Stomach (tissue), 9 donors: ENCODE measurements around the gene GRAMD1B. TPM values are rescaled to one million over a fixed set of nuclear protein-coding genes. Genes with fewer than 3 reads are reported as not detected.

Source experiments
- DNase-seq, 2 donors: peaks; one replicate each; pipeline versions ENCODE4 v3.0.0 to v3.0.0-alpha.2; 2013 to 2019
- H3K27ac ChIP-seq, 5 donors: fragments of 200-600 bp in 4 of 5; sonication (generic) in 4 of 5; one replicate each; pipeline ENCODE4 v1.5.1; 2013 to 2019; ENCODE audit warnings: mild to moderate bottlenecking in 1 of 5, moderate library complexity in 1 of 5
- H3K27me3 ChIP-seq, 3 donors: fragments of 200-600 bp; sonication (generic); one replicate each; pipeline ENCODE4 v1.5.1; 2017 to 2019; ENCODE audit warnings: mixed run types in 1 of 3
- H3K36me3 ChIP-seq, 4 donors: fragments of 200-600 bp; sonication (generic); 1 replicate in 3 of 4; 2 replicates in 1 of 4; pipeline ENCODE4 v1.5.1; 2016 to 2019
- H3K4me1 ChIP-seq, 4 donors: fragments of 200-600 bp; sonication (generic); one replicate each; pipeline ENCODE4 v1.5.1; 2016 to 2019
- H3K4me3 ChIP-seq, 4 donors: fragments of 200-600 bp; sonication (generic) in 3 of 4; one replicate each; pipeline ENCODE4 v1.5.1; 2016 to 2019; ENCODE audit warnings: mild to moderate bottlenecking in 1 of 4
- H3K9me3 ChIP-seq, 4 donors: fragments of 200-600 bp; sonication (generic); one replicate each; pipeline ENCODE4 v1.5.1; 2016 to 2019
- CTCF ChIP-seq, 7 experiments: fragments of 450-650 bp in 4 of 7; fragments of 200-600 bp in 3 of 7; sonication (generic) in 3 of 7; IDR thresholded peaks; one replicate each; pipeline ENCODE4 v1.5.1; 2016 to 2019; ENCODE audit warnings: antibody characterized with exemption in 7 of 7, control low read depth in 2 of 7, mild to moderate bottlenecking in 1 of 7
- EP300 ChIP-seq: sonication (generic); formaldehyde crosslinking; IDR thresholded peaks from one replicate; pipeline ENCODE4 v1.6.1; 2017; ENCODE audit warnings: antibody characterized with exemption
- POLR2A ChIP-seq, 4 donors: fragments of 450-650 bp; IDR thresholded peaks; one replicate each; pipeline ENCODE4 v1.6.1; 2016; ENCODE audit warnings: antibody characterized with exemption in 4 of 4, control low read depth in 2 of 4, mild to moderate bottlenecking in 1 of 4, moderate library complexity in 1 of 4
- POLR2AphosphoS5 ChIP-seq, 3 donors: sonication (generic); formaldehyde crosslinking; IDR thresholded peaks; one replicate each; pipeline ENCODE4 v1.6.1; 2016; ENCODE audit warnings: antibody characterized with exemption in 3 of 3
- WGBS, 5 donors: extraction: QIAGEN DNeasy Blood & Tissue Kit in 3 of 5; methylation state at CpG; one replicate each; pipeline versions ENCODE4 v1.1.5 to v1.1.7; 2013 to 2018; 5-methylcytosine and 5-hydroxymethylcytosine counted together
- intact Hi-C: fragments of 100-400 bp; cut with DNase I; formaldehyde crosslinking; loops from one replicate; pipeline ENCODE4 v1.15.1; 2023; ENCODE audit warnings: low total_unique reads
- polyA plus RNA-seq, 3 donors: library from polyadenylated mRNA; stranded (reverse); fragments of 200-250 nt; gene quantifications; one replicate each; pipeline ENCODE4 v1.2.3, GENCODE V29; 2013
- total RNA-seq, 5 donors: library from RNA; depleted of rRNA; stranded (reverse); fragments of >200 nt; gene quantifications; one replicate each; pipeline versions ENCODE4 v1.1.0 to v1.2.3, GENCODE V29; 2014 to 2016
- donor health status: healthy with polysubstance abuse.
- donor health status: Bipolar disorder and iron deficiency.
- donor health status: healthy.

Gene GRAMD1B
- total and polyA plus RNA-seq, 8 donors = 0.58 to 39.7 (median 12.2) TPM

- no peak for DNase-seq
- 78 to 100% (median 97%) methylated on average over 1 of the region's 1 CpG for WGBS, 5 donors
- Histone ChIP-seq H3K4me1 (peaks cover 0 to 10% (median 8%) of the 10 kb centered on the region in 4 donors), H3K9me3 (no peaks in the 10 kb centered on the region), H3K27ac (no peak overlapping the region), H3K36me3 (no peaks in the 10 kb centered on the region), H3K4me3 (no peak overlapping the region), H3K27me3 (peaks cover 0 to 18% (median 0%) of the 10 kb centered on the region in 3 donors)
- TF ChIP-seq POLR2A (IDR thresholded peaks at IDR 0.05) (no peak), CTCF (IDR thresholded peaks at IDR 0.05) (no peak), EP300 (no peak), POLR2AphosphoS5 (IDR thresholded peaks at IDR 0.05) (no peak)
- intact Hi-C loops = no loop called here
Measured at GRCh38 chr11:123527947-123528346, 97.9 kb downstream of the GRAMD1B start.

- no peak for TF ChIP-seq CTCF (IDR thresholded peaks at IDR 0.05)
- no peak for TF ChIP-seq EP300
- no peak for TF ChIP-seq POLR2AphosphoS5 (IDR thresholded peaks at IDR 0.05)
- TF ChIP-seq POLR2A (IDR thresholded peaks at IDR 0.05) = no peak
Measured at GRCh38 chr11:123531325-123531724, 101.3 kb downstream of the GRAMD1B start.

GRCh38 chr11:123532131-123532530 is 102.1 kb downstream of the GRAMD1B start:
- no peak for TF ChIP-seq POLR2A (IDR thresholded peaks at IDR 0.05)
- no peak for TF ChIP-seq POLR2AphosphoS5 (IDR thresholded peaks at IDR 0.05)
- no peak for TF ChIP-seq CTCF (IDR thresholded peaks at IDR 0.05)
- 83 to 94% (median 87%) methylated on average over 4 of the region's 4 CpGs for WGBS, 5 donors
- Histone ChIP-seq H3K27me3 (no peaks in the 10 kb centered on the region), H3K27ac (no peak overlapping the region), H3K4me3 (no peak overlapping the region), H3K9me3 (no peaks in the 10 kb centered on the region), H3K4me1 (no peaks in the 10 kb centered on the region), H3K36me3 (no peaks in the 10 kb centered on the region)
- intact Hi-C loops = no loop called here
- no peak for DNase-seq

More at GRCh38 chr11:123531325-123531724, 101.3 kb downstream of the GRAMD1B start:
- 61 to 76% (median 65%) methylated on average over 7 of the region's 7 CpGs for WGBS, 5 donors
- Histone ChIP-seq H3K9me3 (no peaks in the 10 kb centered on the region), H3K4me3 (no peak overlapping the region), H3K36me3 (no peaks in the 10 kb centered on the region), H3K27ac (no peak overlapping the region), H3K4me1 (no peaks in the 10 kb centered on the region), H3K27me3 (peaks cover 0 to 3% (median 0%) of the 10 kb centered on the region in 3 donors)
- no peak for DNase-seq
- intact Hi-C loops = no loop called here

- no peaks in the 10 kb centered on the region for H3K9me3 ChIP-seq
- 82 to 95% (median 89%) methylated on average over 4 of the region's 4 CpGs for WGBS, 5 donors
Measured at GRCh38 chr11:123535401-123535800, 105.3 kb downstream of the GRAMD1B start.

More at GRCh38 chr11:123535401-123535800, 105.3 kb downstream of the GRAMD1B start:
- no peaks in the 10 kb centered on the region for H3K36me3 ChIP-seq
- H3K27me3 ChIP-seq = no peaks in the 10 kb centered on the region
- no peak for DNase-seq
- TF ChIP-seq EP300 = no peak
- no peak for TF ChIP-seq POLR2A (IDR thresholded peaks at IDR 0.05)
- TF ChIP-seq POLR2AphosphoS5 (IDR thresholded peaks at IDR 0.05) = no peak
- no peak for TF ChIP-seq CTCF (IDR thresholded peaks at IDR 0.05)
- H3K4me3 ChIP-seq = no peak overlapping the region
- H3K4me1 ChIP-seq = no peaks in the 10 kb centered on the region
- intact Hi-C loops = no loop called here
- H3K27ac ChIP-seq = no peak overlapping the region
